IMR-90 (cell line): ENCODE data around the gene DCC. TPM values are rescaled to one million over a fixed set of nuclear protein-coding genes. Genes with fewer than 3 reads are reported as not detected.

Experiments used
- ATAC-seq: fragments of 200-7000 bp; cut with Tn5 transposase; 2 replicates; pipeline ENCODE4 v1.9.1; 2020; ENCODE audit warnings: low read depth, mild to moderate bottlenecking, moderate library complexity
- BruUV-seq: library from RNA; stranded (reverse); fragments of 400-500 nt; replicated peaks from 2 replicates; lab custom pipeline; 2021; lab: Mats Ljungman, UMichigan
- CTCF ChIA-PET: fragments of 300-600 bp; formaldehyde crosslinking; extraction: SDS; loops from one replicate; lab custom pipeline; 2021; ENCODE audit warnings: antibody characterized with exemption; lab: Yijun Ruan, JAX
- POLR2A ChIA-PET: fragments of 300-600 bp; sonication (Branson Sonifier 250); formaldehyde crosslinking; loops from one replicate; lab custom pipeline; 2022; ENCODE audit warnings: antibody characterized with exemption; ENCODE audit not compliant: unreplicated experiment; lab: Charles Lee
- DNase-seq: peaks from one replicate; pipeline ENCODE4 v3.0.0; 2013
- H2AFZ ChIP-seq: replicated peaks from 2 replicates; pipeline ENCODE3; 2013; ENCODE audit warnings: low read length, mild to moderate bottlenecking; ENCODE audit not compliant: poor library complexity
- H2AK5ac ChIP-seq: 2 replicates; pipeline ENCODE4 v1.6.1; 2013; ENCODE audit warnings: low read depth, low read length, inconsistent platforms
- H2AK9ac ChIP-seq: replicated peaks from 2 replicates; pipeline ENCODE3; 2013; ENCODE audit warnings: mild to moderate bottlenecking, low read depth, low read length, moderate library complexity; ENCODE audit not compliant: poor library complexity
- H2BK120ac ChIP-seq: 2 replicates; pipeline ENCODE4 v1.6.1; 2013; ENCODE audit warnings: low read depth, low read length, inconsistent platforms
- H2BK15ac ChIP-seq: 3 replicates; pipeline ENCODE4 v1.6.1; 2013; ENCODE audit warnings: low read depth, low read length, inconsistent platforms
- H2BK20ac ChIP-seq: 2 replicates; pipeline ENCODE4 v1.6.1; 2013; ENCODE audit warnings: low read depth, mild to moderate bottlenecking, inconsistent platforms, low read length, moderate library complexity
- H2BK5ac ChIP-seq: 2 replicates; pipeline ENCODE4 v1.6.1; 2013; ENCODE audit warnings: mild to moderate bottlenecking, low read depth, low read length, inconsistent platforms; ENCODE audit not compliant: poor library complexity, severe bottlenecking
- H3K14ac ChIP-seq: replicated peaks from 2 replicates; pipeline ENCODE4 v1.6.1; 2013; ENCODE audit warnings: low read depth, low read length, inconsistent platforms
- H3K18ac ChIP-seq: 2 replicates; pipeline ENCODE4 v1.6.1; 2013; ENCODE audit warnings: low read depth, low read length, control low read depth
- H3K23ac ChIP-seq: 2 replicates; pipeline ENCODE4 v1.6.1; 2013; ENCODE audit warnings: low read depth, low read length, inconsistent platforms
- H3K27ac ChIP-seq: 2 replicates; pipeline ENCODE4 v1.5.1; 2013; ENCODE audit warnings: mild to moderate bottlenecking, control low read depth, low read length; ENCODE audit not compliant: insufficient read depth
- H3K27me3 ChIP-seq: 2 replicates; pipeline ENCODE4 v1.6.1; 2013; ENCODE audit warnings: low read length; ENCODE audit not compliant: control insufficient read depth, insufficient read depth
- H3K36me3 ChIP-seq: 2 replicates; pipeline ENCODE4 v1.6.1; 2013; ENCODE audit warnings: low read length, mixed read lengths; ENCODE audit not compliant: control insufficient read depth, insufficient read depth
- H3K4ac ChIP-seq: 2 replicates; pipeline ENCODE4 v1.6.1; 2013; ENCODE audit warnings: low read depth, low read length, inconsistent platforms
- H3K4me1 ChIP-seq: 2 replicates; pipeline ENCODE4 v1.6.1; 2013; ENCODE audit warnings: low read length, mixed read lengths; ENCODE audit not compliant: control insufficient read depth, insufficient read depth
- H3K4me2 ChIP-seq: 2 replicates; pipeline ENCODE4 v1.6.1; 2013; ENCODE audit warnings: low read depth, mild to moderate bottlenecking, control low read depth, low read length, moderate library complexity
- H3K4me3 ChIP-seq: 2 replicates; pipeline ENCODE4 v1.5.1; 2013; ENCODE audit warnings: low read depth, mild to moderate bottlenecking, control low read depth, low read length, moderate library complexity; ENCODE audit not compliant: insufficient read depth
- H3K56ac ChIP-seq: 2 replicates; pipeline ENCODE4 v1.6.1; 2013; ENCODE audit warnings: low read length, inconsistent platforms; ENCODE audit not compliant: insufficient read depth; ENCODE audit errors: extremely low read depth
- H3K79me1 ChIP-seq, 2 experiments: 2 replicates each; pipeline ENCODE4 v1.6.1; 2013; ENCODE audit warnings: low read length in 2 of 2, inconsistent platforms in 1 of 2, low read depth in 1 of 2
- H3K9ac ChIP-seq: 2 replicates; pipeline ENCODE4 v1.6.1; 2013; ENCODE audit warnings: low read depth, low read length, control low read depth
- H3K9me1 ChIP-seq: 2 replicates; pipeline ENCODE4 v1.6.1; 2013; ENCODE audit warnings: low read length, inconsistent platforms; ENCODE audit not compliant: insufficient read depth
- H3K9me3 ChIP-seq: 2 replicates; pipeline ENCODE4 v1.6.1; 2013; ENCODE audit warnings: low read length; ENCODE audit not compliant: control insufficient read depth, insufficient read depth
- H4K20me1 ChIP-seq: 2 replicates; pipeline ENCODE4 v1.6.1; 2013; ENCODE audit warnings: low read length, inconsistent platforms; ENCODE audit not compliant: insufficient read depth
- H4K5ac ChIP-seq: 2 replicates; pipeline ENCODE4 v1.6.1; 2013; ENCODE audit warnings: mild to moderate bottlenecking, low read depth, low read length, control low read depth
- H4K8ac ChIP-seq, 2 experiments: 2 replicates each; pipeline ENCODE4 v1.6.1; 2013; ENCODE audit warnings: low read depth in 2 of 2, low read length in 2 of 2, control low read depth in 1 of 2, inconsistent platforms in 1 of 2
- H4K91ac ChIP-seq: 2 replicates; pipeline ENCODE4 v1.6.1; 2013; ENCODE audit warnings: low read depth, low read length, inconsistent platforms; ENCODE audit not compliant: insufficient read depth
- MXI1 ChIP-seq: IDR thresholded peaks from 2 replicates; pipeline ENCODE4 v1.6.1; 2012; ENCODE audit warnings: low read depth, mild to moderate bottlenecking, low read length, moderate library complexity, borderline replicate concordance
- WGBS, 2 experiments: methylation state at CpG; one replicate each; pipeline versions ENCODE4 v1.1.5 to v1.1.7; 2013; ENCODE audit warnings: missing lambda C conversion rate in 2 of 2; ENCODE audit not compliant: insufficient read length in 1 of 2; ENCODE audit errors: extremely low coverage in 2 of 2; 5-methylcytosine and 5-hydroxymethylcytosine counted together
- dilution Hi-C: fragments of 300-500 bp; cut with HindIII; formaldehyde crosslinking; loops from one replicate; pipeline ENCODE4 v1.14.3; 2018; ENCODE audit warnings: low sequenced_read_pairs; ENCODE audit not compliant: unreplicated experiment
- in situ Hi-C: fragments of 300-500 bp; cut with MboI; formaldehyde crosslinking; loops from 3 replicates; pipeline ENCODE4 v1.14.3; 2019; ENCODE audit warnings: low sequenced_read_pairs, inconsistent platforms, mixed read lengths
- intact Hi-C: fragments of 100-400 bp; cut with micrococcal nuclease; formaldehyde crosslinking; loops from 2 replicates; pipeline ENCODE4 v1.10.0; 2022
- polyA plus RNA-seq, 3 experiments: library from polyadenylated mRNA; depleted of rRNA; stranded (reverse); fragments of >200 nt; gene quantifications; 2 replicates each; pipeline ENCODE4 v1.2.3, GENCODE V29; 2012; ENCODE audit warnings: low replicate concordance in 1 of 3
- total RNA-seq: library from RNA; depleted of rRNA; stranded (reverse); fragments of >200 nt; gene quantifications from 2 replicates; pipeline ENCODE4 v1.2.3, GENCODE V29; 2012

The DCC gene
- total and polyA plus RNA-seq, 2 of the 4 experiments (the other 2 are of a cell fraction): 0.31 to 0.54 TPM

DNA sequence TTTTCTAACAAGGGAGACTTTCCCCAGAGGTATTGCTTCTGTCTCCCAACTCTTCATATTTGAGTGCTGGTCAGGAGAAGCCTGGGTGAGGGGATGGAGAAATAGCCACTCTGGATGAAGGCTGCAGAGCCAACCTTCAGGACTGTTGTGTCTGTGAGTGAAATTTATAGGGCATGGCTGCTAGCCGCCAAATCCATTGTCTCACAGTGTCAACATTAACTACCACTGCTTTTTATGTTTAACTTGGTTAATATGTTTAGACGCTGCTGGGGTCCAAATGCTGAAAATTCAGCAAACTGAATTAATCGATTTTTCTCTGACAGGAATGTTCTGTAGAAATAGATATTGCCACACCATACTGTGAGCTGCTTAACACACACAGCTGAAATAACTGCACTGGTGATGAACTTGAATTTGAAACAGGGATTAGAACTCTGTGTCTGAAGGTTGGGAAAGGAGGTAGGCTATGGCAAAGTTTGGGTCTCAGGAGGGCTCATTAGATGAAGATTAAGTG lies 281.0 kb downstream of the DCC start:
- no peaks in the 10 kb centered on the region for H3K4me1 ChIP-seq
- CTCF ChIA-PET: no interaction called here
- ATAC-seq (no peak), DNase-seq (no peak)
- WGBS, 2 experiments: no CpG with 5 or more reads among the region's 3 CpGs
- peaks cover 2% of the 10 kb centered on the region; the same call in 1 of the 2 replicates for H3K9me3 ChIP-seq
- no peak overlapping the region for H2AFZ ChIP-seq
- H3K4me2 ChIP-seq: no peak overlapping the region
- H3K9ac ChIP-seq: no peak overlapping the region
- in situ Hi-C loops (no loop called here), dilution Hi-C loops (no loop called here), intact Hi-C loops (no loop called here)
- TF ChIP-seq MXI1: no peak
- H2BK20ac ChIP-seq: no peak overlapping the region
- POLR2A ChIA-PET: no interaction called here
- no peak overlapping the region for H2AK9ac ChIP-seq
- H2BK15ac ChIP-seq: no peak overlapping the region
- H2BK120ac ChIP-seq: no peak overlapping the region
- no peak overlapping the region for H3K14ac ChIP-seq
- no peak overlapping the region for H4K5ac ChIP-seq
- H4K91ac ChIP-seq: no peak overlapping the region
- H4K20me1 ChIP-seq: no peaks in the 10 kb centered on the region
- H3K4ac ChIP-seq: no peak overlapping the region
- no peaks in the 10 kb centered on the region for H3K27me3 ChIP-seq
- no peaks in the 10 kb centered on the region for H3K79me1 ChIP-seq
- H3K9me1 ChIP-seq: no peaks in the 10 kb centered on the region
- no peak overlapping the region for H3K23ac ChIP-seq
- H3K27ac ChIP-seq: no peak overlapping the region
- H3K56ac ChIP-seq: no peak overlapping the region
- no TSS peak for BruUV-seq
- no peaks in the 10 kb centered on the region for H3K36me3 ChIP-seq
- no peak overlapping the region for H2AK5ac ChIP-seq
- no peak overlapping the region for H3K4me3 ChIP-seq
- H2BK5ac ChIP-seq: no peak overlapping the region
- H4K8ac ChIP-seq: no peak overlapping the region
- no peak overlapping the region for H3K18ac ChIP-seq
